Left renal pelvis (tissue), 4 donors: ENCODE data around the gene MATK. TPM values are rescaled to one million over a fixed set of nuclear protein-coding genes. Genes with fewer than 3 reads are reported as not detected.
"Not testable (repeated sequence)": the region's sequence is repeated elsewhere in the genome, so short reads cannot be mapped to it uniquely, and the experiment has no call there.

Experiments
- DNase-seq, 4 donors: peaks; one replicate each; pipeline ENCODE4 v3.0.0-alpha.2; 2013; ENCODE audit warnings: low read depth in 4 of 4, low spot score in 3 of 4
- polyA plus RNA-seq, 4 donors: library from polyadenylated mRNA; unstranded; fragments of 120-200 nt; gene quantifications; one replicate each; pipeline ENCODE4 v1.2.1, GENCODE V29; 2013; ENCODE audit not compliant: insufficient read length in 4 of 4

The MATK gene
- polyA plus RNA-seq, 4 donors: 0.57 to 1.6 (median 1.4) TPM

- DNase-seq: no peak
Measured at GRCh38 chr19:3773814-3774515, 12.2 kb downstream of the MATK start.

- DNase-seq: no peak
Measured at GRCh38 chr19:3771906-3772455, 14.2 kb downstream of the MATK start, which contains the start of gene RAX2. Gene RAX2, minus strand, starts transcription at chr19:3772228. Its CDS starts 486 bp downstream, at chr19:3771742.

GRCh38 chr19:3771000-3771905 lies 14.9 kb downstream of the MATK start:
- DNase-seq: no peak

GRCh38 chr19:3770136-3770999 lies 15.8 kb downstream of the MATK start:
- DNase-seq: no peak

GRCh38 chr19:3769494-3769893 lies 16.7 kb downstream of the MATK start:
- DNase-seq: no peak

GRCh38 chr19:3768748-3769099 lies 17.5 kb downstream of the MATK start:
- no peak for DNase-seq

GRCh38 chr19:3768015-3768747 lies 18.0 kb downstream of the MATK start:
- DNase-seq: no peak

- no peak for DNase-seq
Measured at GRCh38 chr19:3767050-3767449, 19.1 kb downstream of the MATK start.

GRCh38 chr19:3766520-3766919 lies 19.7 kb downstream of the MATK start:
- no peak for DNase-seq

- not testable (repeated sequence) for DNase-seq
Measured at GRCh38 chr19:3765757-3766156, 20.4 kb downstream of the MATK start.

- DNase-seq: no peak
Measured at GRCh38 chr19:3765121-3765520, 21.1 kb downstream of the MATK start.

- peak; percentile 98 to 100 (median 98) for DNase-seq
Measured at GRCh38 chr19:3762501-3763459, 23.4 kb downstream of the MATK start, which contains the start of gene MRPL54. Gene MRPL54, plus strand, starts transcription at chr19:3762682. Its CDS starts 19 bp downstream, at chr19:3762701.

GRCh38 chr19:3762130-3762473 lies 24.1 kb downstream of the MATK start:
- DNase-seq: no peak

- peak; percentile 68 to 79 (median 72) for DNase-seq
Measured at GRCh38 chr19:3761382-3762129, 24.6 kb downstream of the MATK start, which contains the start of gene APBA3. Gene APBA3, minus strand, starts transcription at chr19:3761692. Its CDS starts 1,428 bp downstream, at chr19:3760264.

- no peak for DNase-seq
Measured at GRCh38 chr19:3760871-3761361, 25.3 kb downstream of the MATK start.

GRCh38 chr19:3759482-3760254 lies 26.5 kb downstream of the MATK start:
- no peak for DNase-seq

GRCh38 chr19:3758297-3758696 lies 27.9 kb downstream of the MATK start:
- not testable (repeated sequence) for DNase-seq
